Measurements from ENCODE around the gene FHOD1.

The FHOD1 gene

GRCh38 chr16:67271446-67271845, 24.2 kb upstream of the FHOD1 start:
- Histone ChIP-seq H3K9me3 (ENCODE audit: control insufficient read depth, insufficient read depth, low read depth, low read length) (no peaks in the 10 kb centered on the region), H3K36me3 (ENCODE audit: control insufficient read depth, insufficient read depth, low read length) (no peaks in the 10 kb centered on the region), H3K4me1 (ENCODE audit: control insufficient read depth, insufficient read depth, low read length) (peaks cover 7% of the 10 kb centered on the region; the same call in 1 of the 2 replicates), H3K27me3 (ENCODE audit: control insufficient read depth, insufficient read depth, low read length) (no peaks in the 10 kb centered on the region), H3K9ac (ENCODE audit: low read length) (peak overlapping the region; percentile 6), H3K4me3 (ENCODE audit: low read depth, low read length) (no peak overlapping the region), H3K27ac (ENCODE audit: low read depth, low read length) (no peak overlapping the region)

GRCh38 chr16:67270931-67271338, 23.7 kb upstream of the FHOD1 start:
- no peaks in the 10 kb centered on the region for H3K9me3 ChIP-seq (ENCODE audit: control insufficient read depth, insufficient read depth, low read depth, low read length)
- no peak overlapping the region for H3K27ac ChIP-seq (ENCODE audit: low read depth, low read length)
- H3K9ac ChIP-seq (ENCODE audit: low read length), result no peak overlapping the region
- H3K4me3 ChIP-seq (ENCODE audit: low read depth, low read length), result no peak overlapping the region
- no peaks in the 10 kb centered on the region for H3K36me3 ChIP-seq (ENCODE audit: control insufficient read depth, insufficient read depth, low read length)
- peaks cover 1% of the 10 kb centered on the region; the same call in 1 of the 2 replicates for H3K27me3 ChIP-seq (ENCODE audit: control insufficient read depth, insufficient read depth, low read length)
- H3K4me1 ChIP-seq (ENCODE audit: control insufficient read depth, insufficient read depth, low read length), result peaks cover 7% of the 10 kb centered on the region; the same call in 1 of the 2 replicates

- Histone ChIP-seq H3K4me1 (ENCODE audit: control insufficient read depth, insufficient read depth, low read length) (peaks cover 7% of the 10 kb centered on the region; the same call in 1 of the 2 replicates), H3K27me3 (ENCODE audit: control insufficient read depth, insufficient read depth, low read length) (peaks cover 3% of the 10 kb centered on the region; the same call in 1 of the 2 replicates), H3K36me3 (ENCODE audit: control insufficient read depth, insufficient read depth, low read length) (no peaks in the 10 kb centered on the region), H3K27ac (ENCODE audit: low read depth, low read length) (no peak overlapping the region), H3K9me3 (ENCODE audit: control insufficient read depth, insufficient read depth, low read depth, low read length) (no peaks in the 10 kb centered on the region), H3K4me3 (ENCODE audit: low read depth, low read length) (no peak overlapping the region), H3K9ac (ENCODE audit: low read length) (no peak overlapping the region)
Measured at GRCh38 chr16:67269766-67270165, 22.5 kb upstream of the FHOD1 start.

GRCh38 chr16:67268136-67268579, 20.9 kb upstream of the FHOD1 start:
- Histone ChIP-seq H3K4me3 (ENCODE audit: low read depth, low read length) (no peak overlapping the region), H3K36me3 (ENCODE audit: control insufficient read depth, insufficient read depth, low read length) (no peaks in the 10 kb centered on the region), H3K9me3 (ENCODE audit: control insufficient read depth, insufficient read depth, low read depth, low read length) (no peaks in the 10 kb centered on the region), H3K4me1 (ENCODE audit: control insufficient read depth, insufficient read depth, low read length) (peaks cover 7% of the 10 kb centered on the region; the same call in 1 of the 2 replicates), H3K27ac (ENCODE audit: low read depth, low read length) (no peak overlapping the region), H3K27me3 (ENCODE audit: control insufficient read depth, insufficient read depth, low read length) (peaks cover 3% of the 10 kb centered on the region; the same call in 1 of the 2 replicates), H3K9ac (ENCODE audit: low read length) (no peak overlapping the region)

- no peak overlapping the region for H3K9ac ChIP-seq (ENCODE audit: low read length)
Measured at GRCh38 chr16:67265834-67266233, 18.6 kb upstream of the FHOD1 start.

GRCh38 chr16:67264866-67265265, 17.6 kb upstream of the FHOD1 start:
- Histone ChIP-seq H3K27me3 (ENCODE audit: control insufficient read depth, insufficient read depth, low read length) (peaks cover 3% of the 10 kb centered on the region; the same call in 1 of the 2 replicates), H3K9ac (ENCODE audit: low read length) (no peak overlapping the region), H3K36me3 (ENCODE audit: control insufficient read depth, insufficient read depth, low read length) (no peaks in the 10 kb centered on the region), H3K4me3 (ENCODE audit: low read depth, low read length) (no peak overlapping the region), H3K9me3 (ENCODE audit: control insufficient read depth, insufficient read depth, low read depth, low read length) (no peaks in the 10 kb centered on the region), H3K27ac (ENCODE audit: low read depth, low read length) (no peak overlapping the region), H3K4me1 (ENCODE audit: control insufficient read depth, insufficient read depth, low read length) (peaks cover 6% of the 10 kb centered on the region; the same call in 1 of the 2 replicates)

More at GRCh38 chr16:67265834-67266233, 18.6 kb upstream of the FHOD1 start:
- peaks cover 7% of the 10 kb centered on the region; the same call in 1 of the 2 replicates for H3K4me1 ChIP-seq (ENCODE audit: control insufficient read depth, insufficient read depth, low read length)
- no peak overlapping the region for H3K27ac ChIP-seq (ENCODE audit: low read depth, low read length)
- H3K27me3 ChIP-seq (ENCODE audit: control insufficient read depth, insufficient read depth, low read length), result peaks cover 3% of the 10 kb centered on the region; the same call in 1 of the 2 replicates
- H3K9me3 ChIP-seq (ENCODE audit: control insufficient read depth, insufficient read depth, low read depth, low read length), result no peaks in the 10 kb centered on the region
- no peaks in the 10 kb centered on the region for H3K36me3 ChIP-seq (ENCODE audit: control insufficient read depth, insufficient read depth, low read length)
- H3K4me3 ChIP-seq (ENCODE audit: low read depth, low read length), result no peak overlapping the region

- no peak overlapping the region for H3K27ac ChIP-seq (ENCODE audit: low read depth, low read length)
- peaks cover under 1% of the 10 kb centered on the region; the same call in 1 of the 2 replicates for H3K4me1 ChIP-seq (ENCODE audit: control insufficient read depth, insufficient read depth, low read length)
- H3K9me3 ChIP-seq (ENCODE audit: control insufficient read depth, insufficient read depth, low read depth, low read length), result no peaks in the 10 kb centered on the region
- H3K4me3 ChIP-seq (ENCODE audit: low read depth, low read length), result no peak overlapping the region
- H3K36me3 ChIP-seq (ENCODE audit: control insufficient read depth, insufficient read depth, low read length), result no peaks in the 10 kb centered on the region
- H3K9ac ChIP-seq (ENCODE audit: low read length), result no peak overlapping the region
- peaks cover 3% of the 10 kb centered on the region; the same call in 1 of the 2 replicates for H3K27me3 ChIP-seq (ENCODE audit: control insufficient read depth, insufficient read depth, low read length)
Measured at GRCh38 chr16:67264277-67264676, 17.0 kb upstream of the FHOD1 start.

- H3K36me3 ChIP-seq (ENCODE audit: control insufficient read depth, insufficient read depth, low read length), result no peaks in the 10 kb centered on the region
- H3K4me3 ChIP-seq (ENCODE audit: low read depth, low read length), result no peak overlapping the region
- no peak overlapping the region for H3K9ac ChIP-seq (ENCODE audit: low read length)
- no peak overlapping the region for H3K27ac ChIP-seq (ENCODE audit: low read depth, low read length)
- H3K9me3 ChIP-seq (ENCODE audit: control insufficient read depth, insufficient read depth, low read depth, low read length), result no peaks in the 10 kb centered on the region
- peaks cover 3% of the 10 kb centered on the region; the same call in 1 of the 2 replicates for H3K27me3 ChIP-seq (ENCODE audit: control insufficient read depth, insufficient read depth, low read length)
- no peaks in the 10 kb centered on the region; the same call in 1 of the 2 replicates for H3K4me1 ChIP-seq (ENCODE audit: control insufficient read depth, insufficient read depth, low read length)
Measured at GRCh38 chr16:67263201-67263600, 15.9 kb upstream of the FHOD1 start.

GRCh38 chr16:67260426-67261063, 13.3 kb upstream of the FHOD1 start:
- Histone ChIP-seq H3K27ac (ENCODE audit: low read depth, low read length) (no peak overlapping the region), H3K36me3 (ENCODE audit: control insufficient read depth, insufficient read depth, low read length) (0 out of 2 replicates have a peak, but pooled peaks cover 4% of the 10 kb centered on the region), H3K9me3 (ENCODE audit: control insufficient read depth, insufficient read depth, low read depth, low read length) (no peaks in the 10 kb centered on the region), H3K9ac (ENCODE audit: low read length) (no peak overlapping the region), H3K4me3 (ENCODE audit: low read depth, low read length) (no peak overlapping the region), H3K27me3 (ENCODE audit: control insufficient read depth, insufficient read depth, low read length) (no peaks in the 10 kb centered on the region; the same call in 1 of the 2 replicates), H3K4me1 (ENCODE audit: control insufficient read depth, insufficient read depth, low read length) (no peaks in the 10 kb centered on the region; the same call in 1 of the 2 replicates)

GRCh38 chr16:67259705-67260104, 12.4 kb upstream of the FHOD1 start:
- Histone ChIP-seq H3K27ac (ENCODE audit: low read depth, low read length) (no peak overlapping the region), H3K9ac (ENCODE audit: low read length) (no peak overlapping the region), H3K36me3 (ENCODE audit: control insufficient read depth, insufficient read depth, low read length) (0 out of 2 replicates have a peak, but pooled peaks cover 7% of the 10 kb centered on the region), H3K4me3 (ENCODE audit: low read depth, low read length) (no peak overlapping the region), H3K9me3 (ENCODE audit: control insufficient read depth, insufficient read depth, low read depth, low read length) (no peaks in the 10 kb centered on the region), H3K4me1 (ENCODE audit: control insufficient read depth, insufficient read depth, low read length) (no peaks in the 10 kb centered on the region; the same call in 1 of the 2 replicates), H3K27me3 (ENCODE audit: control insufficient read depth, insufficient read depth, low read length) (no peaks in the 10 kb centered on the region; the same call in 1 of the 2 replicates)

GRCh38 chr16:67258161-67258835, 11.0 kb upstream of the FHOD1 start:
- Histone ChIP-seq H3K27me3 (ENCODE audit: control insufficient read depth, insufficient read depth, low read length) (no peaks in the 10 kb centered on the region), H3K4me3 (ENCODE audit: low read depth, low read length) (no peak overlapping the region), H3K27ac (ENCODE audit: low read depth, low read length) (no peak overlapping the region), H3K9me3 (ENCODE audit: control insufficient read depth, insufficient read depth, low read depth, low read length) (no peaks in the 10 kb centered on the region), H3K4me1 (ENCODE audit: control insufficient read depth, insufficient read depth, low read length) (no peaks in the 10 kb centered on the region; the same call in 1 of the 2 replicates), H3K36me3 (ENCODE audit: control insufficient read depth, insufficient read depth, low read length) (0 out of 2 replicates have a peak, but pooled peaks cover 7% of the 10 kb centered on the region), H3K9ac (ENCODE audit: low read length) (no peak overlapping the region)

All from HUES6 (cell line).